Skeletal muscle tissue (tissue), 4 donors: ENCODE measurements around the gene KRTAP19-4. TPM values are rescaled to one million over a fixed set of nuclear protein-coding genes. Genes with fewer than 3 reads are reported as not detected.
"Not testable (repeated sequence)": the region's sequence is repeated elsewhere in the genome, so short reads cannot be mapped to it uniquely, and the experiment has no call there.

Experiments used
- H3K27ac ChIP-seq: one replicate; pipeline ENCODE4 v1.7.0; 2013; ENCODE audit warnings: mild to moderate bottlenecking, low read depth, low read length, inconsistent platforms
- H3K27me3 ChIP-seq, 3 donors: one replicate each; pipeline ENCODE4 v1.7.0; 2013; ENCODE audit warnings: low read length in 3 of 3; ENCODE audit not compliant: control insufficient read depth in 3 of 3, insufficient read depth in 3 of 3
- H3K36me3 ChIP-seq, 3 donors: one replicate each; pipeline ENCODE4 v1.7.0; 2013; ENCODE audit warnings: low read length in 3 of 3; ENCODE audit not compliant: control insufficient read depth in 3 of 3, insufficient read depth in 3 of 3
- H3K4me1 ChIP-seq, 3 donors: one replicate each; pipeline ENCODE4 v1.7.0; 2013; ENCODE audit warnings: low read length in 3 of 3, mild to moderate bottlenecking in 3 of 3; ENCODE audit not compliant: control insufficient read depth in 3 of 3, insufficient read depth in 3 of 3
- H3K4me3 ChIP-seq, 3 donors: one replicate each; pipeline ENCODE4 v1.7.0; 2013; ENCODE audit warnings: low read length in 3 of 3
- H3K9ac ChIP-seq, 3 donors: one replicate each; pipeline ENCODE4 v1.7.0; 2013; ENCODE audit warnings: low read length in 3 of 3, mild to moderate bottlenecking in 3 of 3, moderate library complexity in 2 of 3, low read depth in 1 of 3
- H3K9me3 ChIP-seq, 3 donors: one replicate each; pipeline ENCODE4 v1.7.0; 2013; ENCODE audit warnings: low read length in 3 of 3; ENCODE audit not compliant: control insufficient read depth in 3 of 3
- total RNA-seq: library from RNA; depleted of rRNA; stranded (reverse); fragments of >200 nt; gene quantifications from one replicate; pipeline ENCODE4 v1.2.3, GENCODE V29; 2014
- donor health status: Osteomylitis.

Gene KRTAP19-4
- not detected for total RNA-seq

DNA sequence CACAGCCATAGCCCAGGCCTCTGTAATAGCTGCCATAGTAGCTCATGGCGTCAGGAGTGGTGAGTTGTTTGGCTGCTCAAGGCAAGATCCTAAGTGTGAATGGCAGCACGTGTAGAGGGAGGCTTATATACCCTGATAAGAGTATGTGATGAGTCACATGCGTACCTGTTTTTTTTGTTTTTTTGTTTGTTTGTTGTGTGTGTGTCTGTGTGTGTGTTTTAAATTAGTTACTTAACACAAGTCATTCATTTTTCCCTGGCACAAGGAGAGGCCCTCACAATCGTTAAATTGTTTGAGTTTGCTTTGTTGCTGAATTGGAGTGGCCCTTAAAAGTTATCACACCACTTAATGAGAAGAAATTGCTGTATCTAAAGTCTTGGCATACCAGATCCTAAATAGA lies at the start of gene KRTAP19-4:
Gene KRTAP19-4, minus strand, starts transcription at position 101 of the 400 bp plus-strand sequence. Its CDS starts 55 bp downstream, at position 46.
- no peak within 1 kb of the TSS for H3K27ac ChIP-seq
- no peaks in the 10 kb centered on the region for H3K27me3 ChIP-seq
- no peak within 1 kb of the TSS for H3K4me3 ChIP-seq
- no peaks in the 10 kb centered on the region for H3K4me1 ChIP-seq
- no peaks in the 10 kb centered on the region for H3K36me3 ChIP-seq
- no peaks in the 10 kb centered on the region for H3K9me3 ChIP-seq
- no peak within 1 kb of the TSS for H3K9ac ChIP-seq

- no peaks in the 10 kb centered on the region for H3K36me3 ChIP-seq
- no peak within 1 kb of the TSS for H3K9ac ChIP-seq
- no peak within 1 kb of the TSS for H3K27ac ChIP-seq
- H3K4me1 ChIP-seq, result no peaks in the 10 kb centered on the region
- no peaks in the 10 kb centered on the region for H3K27me3 ChIP-seq
- no peaks in the 10 kb centered on the region for H3K9me3 ChIP-seq
- H3K4me3 ChIP-seq, result no peak within 1 kb of the TSS
These were observed 44.8 kb upstream of the KRTAP19-4 start, which contains the start of gene KRTAP19-6 for GRCh38 chr21:30541764-30542163. Gene KRTAP19-6, minus strand, starts transcription at chr21:30541864. Its CDS starts 31 bp downstream, at chr21:30541833.

GRCh38 chr21:30518876-30519275 lies 21.9 kb upstream of the KRTAP19-4 start:
- Histone ChIP-seq H3K27ac (no peak overlapping the region), H3K4me3 (no peak overlapping the region), H3K9me3 (no peaks in the 10 kb centered on the region), H3K4me1 (no peaks in the 10 kb centered on the region), H3K9ac (no peak overlapping the region), H3K36me3 (no peaks in the 10 kb centered on the region), H3K27me3 (no peaks in the 10 kb centered on the region)

DNA sequence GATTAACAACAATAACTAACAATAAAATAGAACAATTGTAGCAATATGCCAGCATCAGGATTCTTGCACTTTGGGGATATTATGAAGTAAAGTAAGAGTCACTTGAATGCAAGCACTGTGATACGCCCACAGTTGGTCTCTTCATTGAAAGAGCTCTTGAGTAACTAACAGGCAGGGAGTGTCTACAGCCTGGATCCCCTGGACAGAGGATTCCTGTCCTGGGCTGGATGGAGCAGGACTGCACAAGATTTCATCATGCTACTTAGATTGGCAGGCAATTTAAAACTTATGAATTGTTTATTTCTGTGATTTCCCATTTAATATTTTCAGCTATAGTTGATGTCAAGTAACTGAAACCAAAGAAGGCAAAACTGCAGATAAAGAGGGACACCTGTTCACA lies 18.7 kb upstream of the KRTAP19-4 start:
- H3K36me3 ChIP-seq, result no peaks in the 10 kb centered on the region
- no peak overlapping the region for H3K27ac ChIP-seq
- no peak overlapping the region for H3K4me3 ChIP-seq
- H3K9me3 ChIP-seq, result no peaks in the 10 kb centered on the region
- H3K4me1 ChIP-seq, result no peaks in the 10 kb centered on the region
- H3K27me3 ChIP-seq, result no peaks in the 10 kb centered on the region
- H3K9ac ChIP-seq, result no peak overlapping the region

GRCh38 chr21:30505621-30506205 lies 8.7 kb upstream of the KRTAP19-4 start:
- H3K9ac ChIP-seq, H3K27ac ChIP-seq, H3K9me3 ChIP-seq, H3K36me3 ChIP-seq, H3K27me3 ChIP-seq, H3K4me1 ChIP-seq, H3K4me3 ChIP-seq: not testable (repeated sequence)

- Histone ChIP-seq H3K36me3 (no peaks in the 10 kb centered on the region), H3K9me3 (no peaks in the 10 kb centered on the region), H3K9ac (no peak within 1 kb of the TSS), H3K4me1 (no peaks in the 10 kb centered on the region), H3K27me3 (no peaks in the 10 kb centered on the region), H3K27ac (no peak within 1 kb of the TSS), H3K4me3 (no peak within 1 kb of the TSS)
These were observed 5.1 kb upstream of the KRTAP19-4 start, which contains the start of gene KRTAP19-5 for GRCh38 chr21:30502041-30502440. Gene KRTAP19-5, minus strand, starts transcription at chr21:30502141. Its CDS starts 51 bp downstream, at chr21:30502090.

DNA sequence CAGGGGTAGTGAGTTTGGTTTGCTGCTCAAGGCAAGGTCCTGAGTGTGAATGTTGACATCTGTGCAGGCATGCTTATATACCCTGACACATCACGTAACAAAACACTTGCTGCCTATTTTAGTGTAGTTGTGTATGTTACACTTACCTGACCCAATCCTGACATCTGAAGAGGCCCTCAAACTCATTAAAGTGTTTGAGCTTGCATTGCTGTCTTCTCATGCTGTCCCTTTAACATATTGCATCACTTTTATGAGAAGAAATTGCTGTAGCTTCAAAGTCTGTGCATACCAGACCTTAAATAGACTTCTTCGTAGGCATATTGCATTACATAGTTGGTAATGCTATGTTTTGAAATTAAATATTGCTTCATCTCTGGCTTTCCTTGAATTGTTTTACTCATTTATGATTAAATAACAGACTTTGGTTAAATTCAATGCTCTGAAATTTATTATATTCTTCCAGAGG lies 5.0 kb downstream of the KRTAP19-4 start, which contains the start of gene KRTAP19-3:
Gene KRTAP19-3, minus strand, starts transcription at position 51 of the 466 bp plus-strand sequence. CDS start 56 bp downstream, outside the sequence.
- H3K4me1 ChIP-seq, result no peaks in the 10 kb centered on the region

DNA sequence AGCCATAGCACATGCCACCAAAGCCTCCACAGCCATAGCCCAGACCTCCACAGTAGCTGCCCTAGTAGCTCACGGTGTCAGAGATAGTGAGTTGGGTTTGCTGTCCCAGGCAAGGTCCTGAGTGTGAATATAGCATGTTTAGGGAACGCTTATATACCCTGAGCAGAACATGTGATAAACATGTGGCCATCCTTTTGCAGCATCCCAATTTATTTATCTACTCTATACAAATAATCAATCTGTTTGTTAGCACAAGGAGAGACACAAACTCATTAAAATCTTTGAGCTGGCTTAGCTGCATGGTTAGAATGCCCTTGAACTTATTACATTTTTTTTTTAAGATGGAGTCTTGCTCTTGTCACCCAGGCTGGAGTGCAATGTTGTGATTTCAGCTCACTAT lies 9.6 kb downstream of the KRTAP19-4 start, which contains the start of gene KRTAP19-2:
Gene KRTAP19-2, minus strand, starts transcription at position 101 of the 400 bp plus-strand sequence. Its CDS starts 88 bp downstream, at position 13.
- Histone ChIP-seq H3K9ac (no peak within 1 kb of the TSS), H3K4me1 (no peaks in the 10 kb centered on the region), H3K9me3 (peaks cover 0 to 7% (median 6%) of the 10 kb centered on the region in 3 donors), H3K36me3 (no peaks in the 10 kb centered on the region), H3K4me3 (no peak within 1 kb of the TSS), H3K27me3 (no peaks in the 10 kb centered on the region), H3K27ac (no peak within 1 kb of the TSS)

More for the DNA sequence above, 5.0 kb downstream of the KRTAP19-4 start, which contains the start of gene KRTAP19-3:
- Histone ChIP-seq H3K36me3 (no peaks in the 10 kb centered on the region), H3K9me3 (peaks cover 0 to 3% (median 2%) of the 10 kb centered on the region in 3 donors), H3K4me3 (peak within 1 kb of the TSS in 1 of 3 donors; percentile 25), H3K27ac (no peak within 1 kb of the TSS), H3K9ac (no peak within 1 kb of the TSS), H3K27me3 (no peaks in the 10 kb centered on the region)

- H3K4me3 ChIP-seq, result no peak overlapping the region
- H3K27me3 ChIP-seq, result no peaks in the 10 kb centered on the region
- no peaks in the 10 kb centered on the region for H3K4me1 ChIP-seq
- H3K36me3 ChIP-seq, result no peaks in the 10 kb centered on the region
- H3K9ac ChIP-seq, result no peak overlapping the region
- H3K27ac ChIP-seq, result no peak overlapping the region
- H3K9me3 ChIP-seq, result peaks cover 0 to 6% (median 5%) of the 10 kb centered on the region in 3 donors
These were observed 10.8 kb downstream of the KRTAP19-4 start for GRCh38 chr21:30486180-30486579.

- H3K27ac ChIP-seq, result peak overlapping the region; percentile 61
These were observed 14.8 kb downstream of the KRTAP19-4 start for GRCh38 chr21:30482130-30482529.

More at GRCh38 chr21:30482130-30482529, 14.8 kb downstream of the KRTAP19-4 start:
- H3K4me1 ChIP-seq, result no peaks in the 10 kb centered on the region
- H3K4me3 ChIP-seq, result no peak overlapping the region
- no peaks in the 10 kb centered on the region for H3K36me3 ChIP-seq
- no peaks in the 10 kb centered on the region for H3K27me3 ChIP-seq
- peaks cover 0 to 5% (median 4%) of the 10 kb centered on the region in 3 donors for H3K9me3 ChIP-seq
- no peak overlapping the region for H3K9ac ChIP-seq
